SK-N-SH treated with all-trans-retinoic acid at 6 μM for 48 hours (cell line): ENCODE results near the gene COMT.

Experiments used
- ATAC-seq: fragments of 200-7000 bp; cut with Tn5 transposase; 3 replicates; pipeline ENCODE4 v1.9.1; 2020; ENCODE audit warnings: mild to moderate bottlenecking, moderate library complexity
- ARNTL ChIP-seq: fragments of 450-650 bp; formaldehyde crosslinking; IDR thresholded peaks from 2 replicates; pipeline ENCODE4 v1.5.0; 2020; ENCODE audit warnings: low read depth, mild to moderate bottlenecking, moderate library complexity, borderline replicate concordance
- BACH2 ChIP-seq: fragments of 250-450 bp; sonication (Bioruptor Pico); IDR thresholded peaks from 2 replicates; pipeline ENCODE4 v1.9.0; 2021; ENCODE audit warnings: mild to moderate bottlenecking, borderline replicate concordance
- CSDC2 ChIP-seq: fragments of 250-450 bp; sonication (Bioruptor Pico); IDR thresholded peaks from 2 replicates; pipeline ENCODE4 v1.5.0; 2020; ENCODE audit warnings: mild to moderate bottlenecking, moderate library complexity
- CSRNP3 ChIP-seq: fragments of 250-450 bp; sonication (Bioruptor Pico); IDR thresholded peaks from 2 replicates; pipeline ENCODE4 v1.5.1; 2021; ENCODE audit warnings: mild to moderate bottlenecking, moderate library complexity
- GLIS3 ChIP-seq: fragments of 250-450 bp; sonication (Bioruptor Pico); IDR thresholded peaks from 2 replicates; pipeline ENCODE4 v1.5.0; 2020; ENCODE audit warnings: mild to moderate bottlenecking, moderate library complexity
- PPARA ChIP-seq: fragments of 250-450 bp; sonication (Bioruptor Pico); IDR thresholded peaks from 2 replicates; pipeline ENCODE4 v1.5.0; 2020; ENCODE audit warnings: mild to moderate bottlenecking, borderline replicate concordance
- TCF4 ChIP-seq: fragments of 250-450 bp; sonication (Bioruptor Pico); IDR thresholded peaks from 2 replicates; pipeline ENCODE4 v1.8.0; 2021; ENCODE audit warnings: mild to moderate bottlenecking, moderate library complexity, borderline replicate concordance
- TOX ChIP-seq: fragments of 250-450 bp; sonication (Bioruptor Pico); IDR thresholded peaks from 2 replicates; pipeline ENCODE4 v1.8.0; 2021; ENCODE audit warnings: mild to moderate bottlenecking, moderate library complexity, borderline replicate concordance
- TSHZ2 ChIP-seq: fragments of 250-450 bp; sonication (Bioruptor Pico); IDR thresholded peaks from 2 replicates; pipeline ENCODE4 v1.5.0; 2020; ENCODE audit warnings: mild to moderate bottlenecking, moderate library complexity
- ZC3H10 ChIP-seq: fragments of 250-450 bp; sonication (Bioruptor Pico); IDR thresholded peaks from 2 replicates; pipeline ENCODE4 v1.5.1; 2021; ENCODE audit warnings: mild to moderate bottlenecking, moderate library complexity
- ZFP3 ChIP-seq: fragments of 250-450 bp; sonication (Bioruptor Pico); IDR thresholded peaks from 2 replicates; pipeline ENCODE4 v1.5.0; 2020; ENCODE audit warnings: mild to moderate bottlenecking, moderate library complexity
- ZFP30 ChIP-seq: fragments of 450-650 bp; formaldehyde crosslinking; IDR thresholded peaks from 2 replicates; pipeline ENCODE4 v1.5.0; 2022; ENCODE audit warnings: mild to moderate bottlenecking, moderate library complexity
- ZNF565 ChIP-seq: fragments of 450-650 bp; formaldehyde crosslinking; conservative IDR thresholded peaks from 2 replicates; pipeline ENCODE4 v1.5.0; 2020; ENCODE audit warnings: low read depth, mild to moderate bottlenecking, moderate library complexity
- ZNF70 ChIP-seq: fragments of 450-650 bp; formaldehyde crosslinking; IDR thresholded peaks from 2 replicates; pipeline ENCODE4 v1.5.0; 2020; ENCODE audit warnings: mild to moderate bottlenecking, moderate library complexity
- TF ChIP-seq, protein P1 (sequence below): fragments of 250-450 bp; sonication (Bioruptor Pico); IDR thresholded peaks from 2 replicates; pipeline ENCODE4 v1.8.0; 2020; ENCODE audit warnings: mild to moderate bottlenecking, moderate library complexity, borderline replicate concordance
- TF ChIP-seq, protein P2 (sequence below): fragments of 250-450 bp; sonication (Bioruptor Pico); IDR thresholded peaks from 2 replicates; pipeline ENCODE4 v1.5.1; 2020; ENCODE audit warnings: low read depth, mild to moderate bottlenecking, moderate library complexity

COMT gene

GRCh38 chr22:19901577-19902244 lies 39.9 kb upstream of the COMT start:
- TF ChIP-seq GLIS3 (no peak), ZNF70 (CRISPR knock-in tag) (no peak), CSDC2 (no peak), ZFP3 (CRISPR knock-in tag) (no peak), PPARA (CRISPR knock-in tag) (no peak), ARNTL (CRISPR knock-in tag) (no peak), TOX (CRISPR knock-in tag) (no peak), ZNF565 (CRISPR knock-in tag) (no peak), ZC3H10 (no peak), CSRNP3 (CRISPR knock-in tag) (no peak), BACH2 (no peak), ZFP30 (CRISPR knock-in tag) (no peak)
- TF ChIP-seq, protein P1, sequence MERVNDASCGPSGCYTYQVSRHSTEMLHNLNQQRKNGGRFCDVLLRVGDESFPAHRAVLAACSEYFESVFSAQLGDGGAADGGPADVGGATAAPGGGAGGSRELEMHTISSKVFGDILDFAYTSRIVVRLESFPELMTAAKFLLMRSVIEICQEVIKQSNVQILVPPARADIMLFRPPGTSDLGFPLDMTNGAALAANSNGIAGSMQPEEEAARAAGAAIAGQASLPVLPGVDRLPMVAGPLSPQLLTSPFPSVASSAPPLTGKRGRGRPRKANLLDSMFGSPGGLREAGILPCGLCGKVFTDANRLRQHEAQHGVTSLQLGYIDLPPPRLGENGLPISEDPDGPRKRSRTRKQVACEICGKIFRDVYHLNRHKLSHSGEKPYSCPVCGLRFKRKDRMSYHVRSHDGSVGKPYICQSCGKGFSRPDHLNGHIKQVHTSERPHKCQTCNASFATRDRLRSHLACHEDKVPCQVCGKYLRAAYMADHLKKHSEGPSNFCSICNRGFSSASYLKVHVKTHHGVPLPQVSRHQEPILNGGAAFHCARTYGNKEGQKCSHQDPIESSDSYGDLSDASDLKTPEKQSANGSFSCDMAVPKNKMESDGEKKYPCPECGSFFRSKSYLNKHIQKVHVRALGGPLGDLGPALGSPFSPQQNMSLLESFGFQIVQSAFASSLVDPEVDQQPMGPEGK, result no peak
- TF ChIP-seq, protein P2, sequence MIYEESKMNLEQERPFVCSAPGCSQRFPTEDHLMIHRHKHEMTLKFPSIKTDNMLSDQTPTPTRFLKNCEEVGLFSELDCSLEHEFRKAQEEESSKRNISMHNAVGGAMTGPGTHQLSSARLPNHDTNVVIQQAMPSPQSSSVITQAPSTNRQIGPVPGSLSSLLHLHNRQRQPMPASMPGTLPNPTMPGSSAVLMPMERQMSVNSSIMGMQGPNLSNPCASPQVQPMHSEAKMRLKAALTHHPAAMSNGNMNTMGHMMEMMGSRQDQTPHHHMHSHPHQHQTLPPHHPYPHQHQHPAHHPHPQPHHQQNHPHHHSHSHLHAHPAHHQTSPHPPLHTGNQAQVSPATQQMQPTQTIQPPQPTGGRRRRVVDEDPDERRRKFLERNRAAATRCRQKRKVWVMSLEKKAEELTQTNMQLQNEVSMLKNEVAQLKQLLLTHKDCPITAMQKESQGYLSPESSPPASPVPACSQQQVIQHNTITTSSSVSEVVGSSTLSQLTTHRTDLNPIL, result no peak
- no peak for ATAC-seq

DNA sequence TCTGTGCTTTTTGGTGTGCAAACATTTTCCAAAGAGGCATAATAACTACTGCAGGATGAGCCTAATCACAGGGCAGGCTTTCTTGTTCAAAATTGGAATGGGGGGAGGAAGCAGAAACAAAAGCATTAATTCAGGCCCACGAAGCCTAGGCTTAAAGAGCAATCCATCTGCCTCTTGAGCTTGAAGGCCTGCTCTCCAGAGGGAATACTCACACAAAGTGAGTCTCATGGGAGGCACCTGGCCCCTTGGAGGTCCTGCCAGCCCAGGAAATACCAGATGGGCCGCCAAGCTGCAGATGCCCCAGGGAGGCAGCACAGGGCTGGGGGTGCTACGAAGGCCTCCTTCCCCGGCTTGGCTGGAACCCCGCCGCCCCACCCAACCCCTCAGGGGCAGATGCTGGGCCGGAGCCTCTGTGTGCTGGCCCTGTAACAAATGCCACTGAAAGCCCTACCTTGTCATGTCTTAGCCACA lies 39.3 kb upstream of the COMT start:
- TF ChIP-seq PPARA (CRISPR knock-in tag) (no peak), ZNF565 (CRISPR knock-in tag) (no peak), CSRNP3 (CRISPR knock-in tag) (no peak), ZC3H10 (no peak), CSDC2 (no peak), ZNF70 (CRISPR knock-in tag) (no peak), TCF4 (CRISPR knock-in tag) (no peak), TSHZ2 (CRISPR knock-in tag) (no peak)
- TF ChIP-seq, protein P1, result no peak
- ATAC-seq, result no peak

GRCh38 chr22:19903031-19903430 lies 38.5 kb upstream of the COMT start:
- no peak for TF ChIP-seq CSRNP3 (CRISPR knock-in tag)
- TF ChIP-seq, protein P1, result no peak
- TF ChIP-seq TOX (CRISPR knock-in tag), result no peak

More at GRCh38 chr22:19903031-19903430, 38.5 kb upstream of the COMT start:
- ATAC-seq, result peak; percentile 25; the same call in 2 of the 3 replicates
